Left cardiac atrium (tissue), 4 donors: ENCODE data around the gene BRAT1. TPM values are rescaled to one million over a fixed set of nuclear protein-coding genes. Genes with fewer than 3 reads are reported as not detected.
"Not testable (repeated sequence)": the region's sequence is repeated elsewhere in the genome, so short reads cannot be mapped to it uniquely, and the experiment has no call there.

ENCODE experiments used
- ATAC-seq, 2 donors: fragments of 200-7000 bp; cut with Tn5 transposase; one replicate each; pipeline ENCODE4 v1.9.1; 2020; ENCODE audit warnings: mild to moderate bottlenecking in 2 of 2, moderate library complexity in 2 of 2
- DNase-seq: peaks from one replicate; pipeline ENCODE4 v3.0.0-alpha.2; 2020
- intact Hi-C, 2 donors: fragments of 100-400 bp; cut with DNase I; formaldehyde crosslinking; loops; one replicate each; pipeline versions ENCODE4 v1.14.1 to v1.15.1; 2022 to 2023
- total RNA-seq, 2 donors: library from RNA; stranded (reverse); fragmentation: NEBNext Ultra II Directional; extraction: Animal tissue kit (Norgen Biotek cat#: 25700); gene quantifications; one replicate each; pipeline ENCODE4 v1.2.1, GENCODE V29; 2021
- donor health status: DM: no; HTN: yes; CAD: no.
- donor health status: DM: no; HTN: yes; CAD: no; lungs with severe emphysema.
- donor health status: DM: yes; HTN: yes; CAD: no.
- donor health status: Dilated cardiomyopathy.

Gene BRAT1
- total RNA-seq, 2 donors from 2014 or later: 14.6 to 17.6 TPM

DNA sequence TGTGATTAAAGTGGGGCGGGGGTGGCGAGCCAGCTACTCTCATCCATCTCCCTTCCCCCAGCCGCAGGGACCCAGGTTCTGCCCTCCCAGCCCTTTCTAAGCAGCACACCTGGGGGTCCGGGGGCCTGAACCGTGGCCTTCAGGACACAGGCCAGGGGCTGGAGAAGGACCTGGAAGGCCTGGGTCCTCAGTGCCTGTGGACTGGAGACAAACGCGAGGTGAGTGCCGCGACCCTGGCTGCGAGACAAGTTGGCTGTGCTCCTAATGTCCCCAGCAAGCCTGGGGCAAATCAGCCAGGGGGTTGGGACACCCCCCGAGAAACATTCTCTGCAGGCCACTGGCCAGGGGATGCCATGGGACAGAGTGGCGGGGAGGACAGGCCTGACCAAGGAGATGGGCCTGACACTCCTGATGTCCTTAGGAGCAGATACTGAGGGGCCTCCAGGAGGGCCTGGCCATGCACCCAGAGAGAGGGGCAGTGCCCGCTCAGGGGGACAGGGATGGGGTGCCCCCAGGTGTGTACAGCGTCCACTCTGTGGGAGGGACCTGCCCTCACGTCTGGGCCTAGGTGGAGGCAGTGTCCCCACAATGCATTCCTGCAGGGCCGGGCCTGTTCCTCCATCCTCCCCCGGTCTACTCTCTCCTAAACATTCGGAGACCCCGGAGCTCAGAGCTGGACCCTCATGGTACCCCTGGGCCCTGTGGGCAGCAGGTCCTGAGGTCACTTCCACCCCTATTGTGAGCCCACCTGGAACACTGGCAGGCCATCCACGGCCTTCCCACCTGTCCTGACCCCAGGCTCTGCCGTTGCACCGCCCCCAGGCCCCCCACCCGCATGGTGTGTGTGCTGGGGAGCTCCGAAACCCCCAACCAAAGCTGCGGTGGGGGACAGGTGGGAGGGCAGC, 13.1 kb downstream of the BRAT1 start:
- intact Hi-C loops: no loop called here
- no peak for ATAC-seq

GRCh38 chr7:2541291-2542010, 13.9 kb downstream of the BRAT1 start:
- intact Hi-C loops: no loop called here
- peak; percentile 22 for DNase-seq
- no peak for ATAC-seq

More for the DNA sequence above, 13.1 kb downstream of the BRAT1 start:
- DNase-seq: peak; percentile 15

GRCh38 chr7:2540641-2541051, 14.7 kb downstream of the BRAT1 start:
- intact Hi-C loops: no loop called here
- DNase-seq (peak; percentile 18), ATAC-seq (no peak)

DNA sequence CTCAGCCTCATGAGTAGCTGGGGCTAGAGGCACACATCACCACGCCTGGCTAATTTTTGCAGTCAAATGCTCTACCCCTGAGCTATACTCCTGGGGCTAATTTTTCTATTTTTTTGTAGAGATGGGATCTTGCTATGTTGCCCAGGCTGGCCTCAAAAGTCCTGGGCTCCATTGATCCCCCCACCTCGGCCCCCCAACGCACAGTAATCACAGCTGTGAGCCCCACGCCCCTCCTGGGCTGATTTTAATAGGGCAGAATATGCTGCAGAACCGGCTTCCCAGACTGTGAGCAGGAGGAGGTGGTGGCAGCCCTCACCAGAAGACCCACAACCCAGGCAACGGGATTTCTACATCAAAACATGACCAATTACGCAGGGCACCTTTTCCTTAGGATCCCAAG, 15.2 kb downstream of the BRAT1 start:
- no peak for DNase-seq

DNA sequence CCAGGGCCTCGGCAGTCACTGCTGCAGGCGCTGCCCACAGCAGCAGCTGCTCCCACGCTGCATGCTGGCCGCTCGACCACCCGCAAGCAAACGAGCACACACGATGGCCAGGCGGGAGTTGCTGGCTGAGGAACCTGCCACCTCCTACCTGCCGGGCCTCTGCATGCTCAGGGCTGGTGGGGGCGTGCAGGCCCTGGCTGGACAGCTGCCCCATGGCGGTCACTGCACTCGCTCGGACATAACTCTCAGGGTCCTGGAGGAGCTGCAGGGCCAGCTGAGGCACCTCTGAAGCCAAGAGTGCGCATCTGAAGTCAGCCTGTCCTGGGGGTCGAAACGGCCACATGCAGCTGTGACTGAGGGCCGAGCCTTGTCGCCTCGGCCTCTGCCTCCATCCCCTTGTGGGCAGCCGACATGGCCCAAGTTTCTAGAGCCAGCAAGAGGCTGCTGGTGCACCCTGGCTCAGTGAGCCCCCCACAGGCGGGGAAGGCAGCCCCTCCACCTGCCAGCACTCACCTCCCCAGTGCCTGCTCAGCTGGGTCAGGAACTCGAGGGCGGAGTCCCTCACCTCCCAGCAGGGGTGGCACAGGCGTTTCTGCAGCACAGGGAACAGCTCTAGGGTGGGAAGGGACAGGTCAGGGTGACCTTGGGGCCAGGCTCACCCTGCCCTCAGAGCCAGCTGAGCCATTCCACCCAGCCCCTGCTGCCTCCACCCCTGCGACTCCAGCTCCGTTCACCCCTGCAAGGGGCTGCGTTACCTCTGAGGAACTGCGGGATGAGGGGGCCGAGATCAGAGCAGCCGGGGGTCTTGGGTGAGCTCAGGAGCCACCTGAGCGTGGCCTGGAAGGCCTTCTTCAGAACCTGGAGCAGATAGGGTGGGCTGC, 16.1 kb downstream of the BRAT1 start:
- intact Hi-C loops: no loop called here
- ATAC-seq (no peak), DNase-seq (peak; percentile 5)

More for the DNA sequence above, 15.2 kb downstream of the BRAT1 start:
- no peak for ATAC-seq
- intact Hi-C loops: no loop called here

DNA sequence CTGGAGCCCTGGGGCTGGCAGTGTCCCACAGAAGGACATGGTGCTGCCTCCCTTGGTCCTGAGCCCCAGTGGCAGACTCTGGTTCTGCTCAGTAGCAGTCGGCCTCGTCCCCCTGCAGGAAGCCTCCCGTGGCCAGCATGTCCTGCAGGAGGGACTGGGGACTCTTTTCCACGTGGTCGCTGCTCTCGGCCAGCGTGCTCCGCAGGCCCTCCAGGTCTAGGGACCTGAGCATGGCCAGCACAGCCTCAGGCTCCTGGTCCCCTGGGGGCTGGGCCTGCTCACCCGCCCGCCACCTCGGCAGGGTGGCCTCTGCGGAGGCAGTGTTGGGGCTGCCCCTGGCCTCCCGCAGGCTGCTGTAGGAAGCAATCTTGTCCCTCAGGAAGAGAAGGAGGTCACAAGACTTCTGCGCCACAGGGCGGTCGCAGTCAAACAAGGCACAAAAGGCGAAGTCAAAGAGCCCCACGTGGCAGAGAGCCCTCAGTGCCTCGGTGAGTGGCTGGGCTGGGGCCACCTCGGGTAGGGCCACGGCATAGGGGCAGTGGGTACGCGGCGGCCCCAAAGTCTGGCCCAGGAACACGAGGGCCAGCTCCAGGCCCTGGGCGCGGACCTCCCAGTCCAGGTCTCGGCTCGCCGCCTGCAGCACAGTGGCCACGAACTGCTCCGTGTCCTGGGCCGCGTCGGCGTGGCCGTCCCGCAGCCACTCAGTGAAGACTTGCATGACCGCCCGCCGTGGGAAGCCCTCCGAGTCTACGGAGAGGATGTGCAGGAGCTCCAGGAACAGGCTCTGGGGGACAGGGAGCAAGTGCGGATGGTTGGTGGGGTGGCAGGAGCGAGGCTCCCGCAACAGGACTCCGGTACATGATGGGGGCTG, 17.1 kb downstream of the BRAT1 start:
- ATAC-seq (peak in 1 of 2 donors; percentile 24), DNase-seq (peak; percentile 22)
- intact Hi-C loops: no loop called here

GRCh38 chr7:2535872-2536627, 19.3 kb downstream of the BRAT1 start:
- DNase-seq: peak; percentile 19
- intact Hi-C loops, ATAC-seq: not testable (repeated sequence)

GRCh38 chr7:2534214-2534613, 21.1 kb downstream of the BRAT1 start:
- DNase-seq, ATAC-seq, intact Hi-C loops: not testable (repeated sequence)

DNA sequence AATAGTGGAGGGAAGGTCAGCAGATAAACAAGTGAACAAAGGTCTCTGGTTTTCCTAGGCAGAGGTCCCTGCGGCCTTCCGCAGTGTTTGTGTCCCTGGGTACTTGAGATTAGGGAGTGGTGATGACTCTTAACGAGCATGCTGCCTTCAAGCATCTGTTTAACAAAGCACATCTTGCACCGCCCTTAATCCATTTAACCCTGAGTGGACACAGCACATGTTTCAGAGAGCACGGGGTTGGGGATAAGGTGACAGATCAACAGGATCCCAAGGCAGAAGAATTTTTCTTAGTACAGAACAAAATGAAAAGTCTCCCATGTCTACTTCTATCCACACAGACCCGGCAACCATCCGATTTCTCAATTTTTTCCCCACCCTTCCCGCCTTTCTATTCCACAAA, 21.8 kb downstream of the BRAT1 start:
- intact Hi-C loops, ATAC-seq, DNase-seq: not testable (repeated sequence)

GRCh38 chr7:2532816-2533215, 22.5 kb downstream of the BRAT1 start:
- peak; percentile 4 for DNase-seq
- intact Hi-C loops, ATAC-seq: not testable (repeated sequence)

- DNase-seq: peak; percentile 10
- intact Hi-C loops, ATAC-seq: not testable (repeated sequence)
These were observed 23.0 kb downstream of the BRAT1 start for GRCh38 chr7:2532199-2532772.

- intact Hi-C loops, DNase-seq, ATAC-seq: not testable (repeated sequence)
These were observed 23.6 kb downstream of the BRAT1 start for GRCh38 chr7:2531796-2532110.

- ATAC-seq (peak in 1 of 2 donors; percentile 38), DNase-seq (peak; percentile 26)
- intact Hi-C loops: not testable (repeated sequence)
These were observed 24.1 kb downstream of the BRAT1 start for GRCh38 chr7:2530994-2531795.

DNA sequence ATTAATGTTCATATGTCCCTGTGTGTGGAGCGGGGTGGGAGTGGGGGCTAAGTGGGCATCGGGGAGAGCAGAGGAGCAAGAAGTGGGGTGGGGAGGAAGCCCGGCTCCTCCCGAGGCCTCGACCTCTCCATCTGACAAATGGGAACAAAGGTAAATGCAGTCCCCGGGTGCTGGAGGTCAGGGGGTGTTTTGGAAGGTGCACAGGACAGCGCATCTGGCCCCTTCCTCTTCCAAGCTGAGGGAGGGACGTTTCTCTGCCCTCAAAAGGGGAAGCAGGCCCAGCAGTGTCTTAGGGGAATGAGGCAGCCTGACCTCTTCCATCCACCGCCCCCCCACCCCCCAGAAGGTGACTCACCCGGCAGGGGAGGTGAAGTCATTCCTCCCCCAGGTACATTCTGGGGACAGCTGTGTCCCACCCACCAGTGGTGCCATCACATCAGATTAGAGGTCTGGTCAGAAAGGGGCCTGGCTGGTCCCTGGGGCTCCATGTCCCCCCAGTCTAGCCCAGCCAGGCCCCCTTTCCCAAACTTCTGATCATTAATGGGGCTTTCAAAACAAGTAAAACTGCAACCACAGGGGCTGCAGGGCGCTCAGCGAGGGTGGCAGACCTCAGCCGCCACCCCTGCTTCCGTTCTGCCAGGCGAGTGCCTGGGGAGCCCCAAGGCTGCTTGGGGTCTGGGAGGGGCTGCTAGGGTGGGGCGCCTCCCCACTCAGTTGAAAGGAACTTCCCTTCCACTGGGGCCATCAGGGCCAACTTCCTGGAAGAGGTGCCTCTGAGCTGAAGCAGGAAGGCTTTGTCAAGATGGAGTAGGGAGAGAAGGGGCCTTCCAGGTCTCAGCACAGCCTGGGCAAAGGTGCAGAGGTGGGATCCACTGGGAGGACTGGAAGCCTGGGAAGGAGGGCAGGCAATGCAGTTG, 25.0 kb downstream of the BRAT1 start:
- intact Hi-C loops: no loop called here
- DNase-seq (peak; percentile 40), ATAC-seq (peak; percentile 18 to 44)
